GM21381 (cell line): ENCODE results near the gene DNAJB4.
"Not testable (repeated sequence)": the region's sequence is repeated elsewhere in the genome, so short reads cannot be mapped to it uniquely, and the experiment has no call there.

Source experiments
- ATAC-seq: cut with Tn5 transposase; IDR thresholded peaks from one replicate; pipeline ENCODE4 v1.9.1; 2021; ENCODE audit warnings: mild to moderate bottlenecking, moderate library complexity; ENCODE audit not compliant: unreplicated experiment

DNAJB4 gene

GRCh38 chr1:78061825-78062523 lies 57.2 kb downstream of the DNAJB4 start:
- no peak for ATAC-seq

DNA sequence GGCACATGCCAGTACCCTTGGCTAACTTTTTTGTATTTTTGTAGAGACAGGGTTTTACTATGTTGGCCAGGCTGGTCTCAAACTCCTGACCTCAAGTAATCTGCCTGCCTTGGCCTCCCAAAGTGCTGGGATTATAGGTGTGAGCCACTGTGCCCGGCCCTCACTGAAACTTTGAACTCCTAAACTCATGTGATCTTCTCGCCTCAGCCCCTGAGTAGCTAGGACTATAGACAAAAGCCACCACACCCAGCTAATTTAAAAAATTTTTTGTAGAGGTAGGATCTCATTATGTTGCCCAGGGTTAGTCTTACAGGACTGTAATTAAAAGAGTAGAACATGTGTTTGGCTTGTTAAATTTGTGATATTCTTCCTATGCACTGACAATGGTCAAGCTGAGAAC lies 60.1 kb downstream of the DNAJB4 start:
- ATAC-seq, result not testable (repeated sequence)
